IPS DF 19.7 (cell line): ENCODE data around the gene TEX2.
"Not testable (repeated sequence)": the region's sequence is repeated elsewhere in the genome, so short reads cannot be mapped to it uniquely, and the experiment has no call there.

Experiments
- DNase-seq: peaks from one replicate; pipeline ENCODE4 v3.0.0-alpha.2; 2013; ENCODE audit warnings: low read depth, low spot score

Gene TEX2

GRCh38 chr17:64213995-64214811, 48.9 kb downstream of the TEX2 start:
- DNase-seq: no peak

GRCh38 chr17:64212122-64212521, 50.9 kb downstream of the TEX2 start:
- DNase-seq: no peak

- no peak for DNase-seq
These were observed 53.1 kb downstream of the TEX2 start for GRCh38 chr17:64209983-64210382.

GRCh38 chr17:64209356-64209941, 53.6 kb downstream of the TEX2 start:
- no peak for DNase-seq

GRCh38 chr17:64208656-64209055, 54.4 kb downstream of the TEX2 start:
- not testable (repeated sequence) for DNase-seq

GRCh38 chr17:64205804-64206203, 57.3 kb downstream of the TEX2 start:
- DNase-seq: no peak

GRCh38 chr17:64203630-64204029, 59.4 kb downstream of the TEX2 start:
- no peak for DNase-seq

GRCh38 chr17:64202683-64203344, 60.2 kb downstream of the TEX2 start:
- no peak for DNase-seq

GRCh38 chr17:64200080-64201032, 62.7 kb downstream of the TEX2 start:
- no peak for DNase-seq

- no peak for DNase-seq
These were observed 64.5 kb downstream of the TEX2 start for GRCh38 chr17:64198331-64199090.

GRCh38 chr17:64196601-64197000, 66.5 kb downstream of the TEX2 start:
- no peak for DNase-seq

- no peak for DNase-seq
These were observed 69.5 kb downstream of the TEX2 start for GRCh38 chr17:64193561-64193960.

GRCh38 chr17:64192589-64192988, 70.5 kb downstream of the TEX2 start:
- no peak for DNase-seq

GRCh38 chr17:64190472-64190871, 72.6 kb downstream of the TEX2 start:
- no peak for DNase-seq

- no peak for DNase-seq
These were observed 75.0 kb downstream of the TEX2 start for GRCh38 chr17:64188088-64188487.

- no peak for DNase-seq
These were observed 75.8 kb downstream of the TEX2 start for GRCh38 chr17:64187093-64187895.

GRCh38 chr17:64186171-64187092, 76.6 kb downstream of the TEX2 start:
- DNase-seq: no peak

GRCh38 chr17:64185557-64185956, 77.5 kb downstream of the TEX2 start:
- DNase-seq: not testable (repeated sequence)

- DNase-seq: no peak
These were observed 78.0 kb downstream of the TEX2 start for GRCh38 chr17:64185101-64185500.
